ENCODE data around the gene MCF2L2. TPM values are rescaled to one million over a fixed set of nuclear protein-coding genes. Genes with fewer than 3 reads are reported as not detected.

Gene MCF2L2
- total and polyA plus RNA-seq, 7 donors = 0.17 to 2.7 (median 0.57) TPM

- WGBS, 3 donors = 94 to 100% (median 98%) methylated on average over 1 of the region's 1 CpG
Observed at GRCh38 chr3:183354874-183355273, 73.5 kb downstream of the MCF2L2 start.

GRCh38 chr3:183354325-183354831 is 74.0 kb downstream of the MCF2L2 start:
- intact Hi-C loops (cut with DNase I) = no loop called here
- no peak for TF ChIP-seq CTCF (IDR thresholded peaks at IDR 0.05)
- no peaks in the 10 kb centered on the region for H3K4me1 ChIP-seq
- WGBS, 3 donors = 73 to 95% (median 94%) methylated on average over 3 of the region's 3 CpGs
- ATAC-seq (no peak), DNase-seq (no peak)
- no peaks in the 10 kb centered on the region for H3K9me3 ChIP-seq
- no peaks in the 10 kb centered on the region for H3K27me3 ChIP-seq (ENCODE audit: insufficient read depth in 3 of 3, low read length in 2 of 3)
- H3K36me3 ChIP-seq (ENCODE audit: insufficient read depth in 1 of 2, low read depth in 1 of 2) = no peaks in the 10 kb centered on the region
- H3K4me3 ChIP-seq = no peak overlapping the region
- H3K27ac ChIP-seq = no peak overlapping the region

More at GRCh38 chr3:183354874-183355273, 73.5 kb downstream of the MCF2L2 start:
- TF ChIP-seq CTCF (IDR thresholded peaks at IDR 0.05) = no peak
- no peaks in the 10 kb centered on the region for H3K36me3 ChIP-seq (ENCODE audit: insufficient read depth in 1 of 2, low read depth in 1 of 2)
- intact Hi-C loops (cut with DNase I) = no loop called here
- DNase-seq (no peak), ATAC-seq (no peak)
- H3K4me1 ChIP-seq = no peaks in the 10 kb centered on the region
- H3K4me3 ChIP-seq = no peak overlapping the region
- no peaks in the 10 kb centered on the region for H3K27me3 ChIP-seq (ENCODE audit: insufficient read depth in 3 of 3, low read length in 2 of 3)
- H3K9me3 ChIP-seq = no peaks in the 10 kb centered on the region
- H3K27ac ChIP-seq = no peak overlapping the region

GRCh38 chr3:183353421-183353820 is 75.0 kb downstream of the MCF2L2 start:
- TF ChIP-seq CTCF (IDR thresholded peaks at IDR 0.05) = no peak
- no peaks in the 10 kb centered on the region for H3K36me3 ChIP-seq (ENCODE audit: insufficient read depth in 1 of 2, low read depth in 1 of 2)
- DNase-seq = no peak
- WGBS, 3 donors = 75 to 93% (median 90%) methylated on average over 7 of the region's 7 CpGs
- no peaks in the 10 kb centered on the region for H3K4me1 ChIP-seq
- intact Hi-C loops (cut with DNase I) = no loop called here
- H3K27me3 ChIP-seq (ENCODE audit: insufficient read depth in 3 of 3, low read length in 2 of 3) = no peaks in the 10 kb centered on the region
- no peak for ATAC-seq
- no peaks in the 10 kb centered on the region for H3K9me3 ChIP-seq
- no peak overlapping the region for H3K27ac ChIP-seq
- H3K4me3 ChIP-seq = no peak overlapping the region

GRCh38 chr3:183350164-183350563 is 78.3 kb downstream of the MCF2L2 start:
- Histone ChIP-seq H3K4me3 (no peak overlapping the region), H3K4me1 (no peaks in the 10 kb centered on the region), H3K9me3 (peaks cover 4% of the 10 kb centered on the region), H3K27ac (no peak overlapping the region), H3K27me3 (ENCODE audit: insufficient read depth in 3 of 3, low read length in 2 of 3) (no peaks in the 10 kb centered on the region), H3K36me3 (ENCODE audit: insufficient read depth in 1 of 2, low read depth in 1 of 2) (no peaks in the 10 kb centered on the region)
- 78 to 84% (median 79%) methylated on average over 3 of the region's 3 CpGs for WGBS, 3 donors
- no peak for TF ChIP-seq CTCF (IDR thresholded peaks at IDR 0.05)
- ATAC-seq = no peak
- DNase-seq = no peak
- intact Hi-C loops (cut with DNase I) = no loop called here
